Hypothalamus (tissue), 51 donors: ENCODE measurements around the gene SCN4A.
"Not testable (repeated sequence)": the region's sequence is repeated elsewhere in the genome, so short reads cannot be mapped to it uniquely, and the experiment has no call there.

ENCODE experiments used
- DNase-seq, 51 donors: peaks; one replicate each; lab custom pipeline; 2025; lab: John Stamatoyannopoulos, UW

The SCN4A gene

GRCh38 chr17:63987221-63988126, 14.8 kb upstream of the SCN4A start:
- DNase-seq: no peak

GRCh38 chr17:63986821-63987220, 14.1 kb upstream of the SCN4A start:
- DNase-seq: no peak

GRCh38 chr17:63985387-63986140, 12.8 kb upstream of the SCN4A start:
- DNase-seq: no peak

GRCh38 chr17:63984651-63985386, 12.1 kb upstream of the SCN4A start:
- DNase-seq: no peak

GRCh38 chr17:63984236-63984635, 11.5 kb upstream of the SCN4A start:
- DNase-seq: no peak

GRCh38 chr17:63983320-63983719, 10.6 kb upstream of the SCN4A start:
- peak in 2 of 51 donors; percentile 5 to 19 for DNase-seq

- DNase-seq: not testable (repeated sequence)
Observed at GRCh38 chr17:63982641-63983040, 9.9 kb upstream of the SCN4A start.

- no peak for DNase-seq
Observed at GRCh38 chr17:63978272-63979200, 5.8 kb upstream of the SCN4A start.

- no peak for DNase-seq
Observed at GRCh38 chr17:63976702-63977101, 4.0 kb upstream of the SCN4A start.

- no peak for DNase-seq
Observed at GRCh38 chr17:63975541-63976092, 2.9 kb upstream of the SCN4A start.

GRCh38 chr17:63974594-63975192, 2.0 kb upstream of the SCN4A start:
- no peak for DNase-seq

GRCh38 chr17:63973930-63974593, 1.3 kb upstream of the SCN4A start:
- no peak for DNase-seq

- no peak for DNase-seq
Observed at GRCh38 chr17:63973247-63973646, 529 bp upstream of the SCN4A start.

- no peak for DNase-seq
Observed at GRCh38 chr17:63969278-63969677, 3.4 kb downstream of the SCN4A start.

GRCh38 chr17:63967953-63968352, 4.8 kb downstream of the SCN4A start:
- no peak for DNase-seq

- DNase-seq: no peak
Observed at GRCh38 chr17:63966646-63967264, 6.0 kb downstream of the SCN4A start.

- no peak for DNase-seq
Observed at GRCh38 chr17:63963123-63963522, 9.6 kb downstream of the SCN4A start.

- no peak for DNase-seq
Observed at GRCh38 chr17:63962298-63962744, 10.4 kb downstream of the SCN4A start.
